B cell (primary cell): ENCODE measurements around the gene PBLD. TPM values are rescaled to one million over a fixed set of nuclear protein-coding genes. Genes with fewer than 3 reads are reported as not detected.
A peak's percentile ranks its signal among the peaks of the same experiment; 100 is the strongest.

ENCODE experiments used
- ATAC-seq: fragments of 200-7000 bp; cut with Tn5 transposase; one replicate; pipeline ENCODE4 v1.10.0; 2021; ENCODE audit warnings: low read depth, mild to moderate bottlenecking, moderate number of reproducible peaks, moderate library complexity
- CTCF ChIA-PET: fragments of 350-600 bp; sonication (Branson Sonifier 250); formaldehyde crosslinking; loops from one replicate; lab custom pipeline; 2021; ENCODE audit warnings: antibody characterized with exemption, inconsistent platforms; lab: Charles Lee
- POLR2A ChIA-PET: fragments of 350-600 bp; sonication (Branson Sonifier 250); formaldehyde crosslinking; loops from one replicate; lab custom pipeline; 2021; ENCODE audit warnings: antibody characterized with exemption; lab: Charles Lee
- DNase-seq: peaks from one replicate; pipeline ENCODE4 v3.0.0; 2013
- H2AFZ ChIP-seq: 2 replicates; pipeline ENCODE4 v1.6.1; 2012; ENCODE audit warnings: mild to moderate bottlenecking, low read depth, low read length; ENCODE audit not compliant: insufficient read depth, poor library complexity, severe bottlenecking
- H3K27ac ChIP-seq, 2 donors: 1 replicate in 1 of 2; 2 replicates in 1 of 2; pipeline ENCODE4 v1.5.1; 2012 to 2013; ENCODE audit warnings: low read length in 2 of 2, mild to moderate bottlenecking in 2 of 2, moderate library complexity in 1 of 2
- H3K27me3 ChIP-seq, 4 experiments: fragments of 200-600 bp in 1 of 4; sonication (generic) in 1 of 4; replicated peaks in 1 of 4; 1 replicate in 2 of 4; 2 replicates in 2 of 4; pipeline versions ENCODE4 v1.6.1 to v1.7.0; 2013 to 2016; ENCODE audit warnings: low read length in 3 of 4, mild to moderate bottlenecking in 2 of 4, mixed read lengths in 1 of 4, moderate library complexity in 1 of 4; ENCODE audit not compliant: insufficient read depth in 4 of 4, control insufficient read depth in 3 of 4; ENCODE audit errors: control extremely low read depth in 1 of 4
- H3K36me3 ChIP-seq, 2 experiments: replicated peaks in 1 of 2; 1 replicate in 1 of 2; 2 replicates in 1 of 2; pipeline versions ENCODE4 v1.6.1 to v1.7.1; 2013; ENCODE audit warnings: low read length in 1 of 2; ENCODE audit not compliant: insufficient read depth in 2 of 2, control insufficient read depth in 1 of 2; ENCODE audit errors: control extremely low read depth in 1 of 2, extremely low read depth in 1 of 2
- H3K4me1 ChIP-seq, 2 donors: fragments of 200-600 bp in 1 of 2; sonication (generic) in 1 of 2; 1 replicate in 1 of 2; 2 replicates in 1 of 2; pipeline versions ENCODE4 v1.5.1 to v1.6.1; 2013 to 2017; ENCODE audit warnings: low read length in 2 of 2; ENCODE audit not compliant: control insufficient read depth in 2 of 2, insufficient read depth in 2 of 2
- H3K4me2 ChIP-seq: replicated peaks from 2 replicates; pipeline ENCODE3; 2012; ENCODE audit warnings: mild to moderate bottlenecking, low read depth, low read length; ENCODE audit not compliant: poor library complexity, severe bottlenecking
- H3K4me3 ChIP-seq, 5 experiments: fragments of 200-600 bp in 1 of 5; sonication (generic) in 1 of 5; 1 replicate in 3 of 5; 2 replicates in 2 of 5; pipeline versions ENCODE4 v1.5.1 to v1.7.0; 2011 to 2016; ENCODE audit warnings: low read length in 4 of 5, mild to moderate bottlenecking in 4 of 5, low read depth in 2 of 5, control low read depth in 1 of 5, moderate library complexity in 1 of 5; ENCODE audit not compliant: insufficient read depth in 1 of 5; ENCODE audit errors: control extremely low read depth in 1 of 5, extremely low read depth in 1 of 5
- H3K79me2 ChIP-seq: fragments of 200-600 bp; sonication (generic); one replicate; pipeline ENCODE4 v1.6.0; 2016; ENCODE audit warnings: low read length; ENCODE audit not compliant: control insufficient read depth, insufficient read depth
- H3K9ac ChIP-seq: fragments of 200-600 bp; sonication (generic); 2 replicates; pipeline ENCODE4 v1.6.1; 2017; ENCODE audit warnings: mild to moderate bottlenecking, low read length, moderate library complexity
- H3K9me3 ChIP-seq, 3 donors: one replicate each; pipeline versions ENCODE4 v1.6.1 to v1.7.1; 2013; ENCODE audit warnings: low read length in 2 of 3; ENCODE audit not compliant: control insufficient read depth in 2 of 3, insufficient read depth in 1 of 3; ENCODE audit errors: control extremely low read depth in 1 of 3
- H4K20me1 ChIP-seq: 2 replicates; pipeline ENCODE4 v1.6.0; 2012; ENCODE audit warnings: mild to moderate bottlenecking, low read length; ENCODE audit not compliant: insufficient read depth, control insufficient read depth, poor library complexity, severe bottlenecking
- H3K27ac Mint-ChIP-seq: one replicate; pipeline ENCODE4 v1.8.0; 2021; ENCODE audit warnings: mixed read lengths
- H3K27me3 Mint-ChIP-seq: one replicate; pipeline ENCODE4 v1.8.0; 2021; ENCODE audit warnings: mixed read lengths
- H3K4me1 Mint-ChIP-seq: one replicate; pipeline ENCODE4 v1.8.0; 2021; ENCODE audit warnings: mixed read lengths
- H3K4me3 Mint-ChIP-seq: one replicate; pipeline ENCODE4 v1.8.0; 2021; ENCODE audit warnings: mixed read lengths
- H3K9me3 Mint-ChIP-seq: one replicate; pipeline ENCODE4 v1.8.0; 2022; ENCODE audit warnings: mixed read lengths; ENCODE audit not compliant: insufficient read depth
- EZH2 ChIP-seq: IDR thresholded peaks from 2 replicates; pipeline ENCODE4 v1.6.1; 2012; ENCODE audit warnings: borderline replicate concordance, low read depth, mild to moderate bottlenecking, moderate library complexity, low read length; ENCODE audit not compliant: insufficient read depth, poor library complexity, severe bottlenecking
- WGBS: methylation state at CpG from one replicate; pipeline ENCODE4 v1.1.5; 2013; ENCODE audit warnings: missing lambda C conversion rate; ENCODE audit not compliant: insufficient coverage; 5-methylcytosine and 5-hydroxymethylcytosine counted together
- intact Hi-C: fragments of 100-400 bp; cut with micrococcal nuclease; formaldehyde crosslinking; loops from one replicate; pipeline ENCODE4 v1.10.0; 2022
- polyA plus RNA-seq: library from polyadenylated mRNA; depleted of rRNA; stranded (reverse); fragments of >200 nt; gene quantifications from 2 replicates; pipeline ENCODE4 v1.2.3, GENCODE V29; 2012
- total RNA-seq, 2 donors: library from RNA; stranded (reverse); fragments of 120-200 nt in 1 of 2; gene quantifications; 1 replicate in 1 of 2; 2 replicates in 1 of 2; pipeline versions ENCODE4 v1.2.3 to v1.2.4, GENCODE V29; 2013 to 2022
- TF ChIP-seq, protein P1 (sequence below): fragments of 200-600 bp; IDR thresholded peaks from one replicate; pipeline ENCODE4 v1.8.0; 2022; ENCODE audit warnings: antibody characterized with exemption, mild to moderate bottlenecking

Gene PBLD
- total and polyA plus RNA-seq, 2 donors (not counting 1 experiment from before 2014, with no cell fraction given): 0.40 to 4.7 TPM

- peak overlapping the region; percentile 77 to 95 (median 90) for H3K4me3 ChIP-seq
- no peak for TF ChIP-seq EZH2
- TF ChIP-seq, protein P1, sequence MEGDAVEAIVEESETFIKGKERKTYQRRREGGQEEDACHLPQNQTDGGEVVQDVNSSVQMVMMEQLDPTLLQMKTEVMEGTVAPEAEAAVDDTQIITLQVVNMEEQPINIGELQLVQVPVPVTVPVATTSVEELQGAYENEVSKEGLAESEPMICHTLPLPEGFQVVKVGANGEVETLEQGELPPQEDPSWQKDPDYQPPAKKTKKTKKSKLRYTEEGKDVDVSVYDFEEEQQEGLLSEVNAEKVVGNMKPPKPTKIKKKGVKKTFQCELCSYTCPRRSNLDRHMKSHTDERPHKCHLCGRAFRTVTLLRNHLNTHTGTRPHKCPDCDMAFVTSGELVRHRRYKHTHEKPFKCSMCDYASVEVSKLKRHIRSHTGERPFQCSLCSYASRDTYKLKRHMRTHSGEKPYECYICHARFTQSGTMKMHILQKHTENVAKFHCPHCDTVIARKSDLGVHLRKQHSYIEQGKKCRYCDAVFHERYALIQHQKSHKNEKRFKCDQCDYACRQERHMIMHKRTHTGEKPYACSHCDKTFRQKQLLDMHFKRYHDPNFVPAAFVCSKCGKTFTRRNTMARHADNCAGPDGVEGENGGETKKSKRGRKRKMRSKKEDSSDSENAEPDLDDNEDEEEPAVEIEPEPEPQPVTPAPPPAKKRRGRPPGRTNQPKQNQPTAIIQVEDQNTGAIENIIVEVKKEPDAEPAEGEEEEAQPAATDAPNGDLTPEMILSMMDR: no peak
- H3K9me3 Mint-ChIP-seq: no peaks in the 10 kb centered on the region
- H3K4me1 Mint-ChIP-seq: peaks cover 67% of the 10 kb centered on the region
- ATAC-seq (no peak), DNase-seq (no peak)
- peaks cover 4 to 8% of the 10 kb centered on the region in 2 experiments for H3K36me3 ChIP-seq
- intact Hi-C loops: loop anchor here (2.0 to 5.0 kb wide), 6 partner anchors 15 to 1814 kb away; partner anchors contain the start of genes TYSND1 and VPS26A
- H3K27ac ChIP-seq: peak overlapping the region in 1 of 2 donors; percentile 93
- no peak overlapping the region for H2AFZ ChIP-seq
- peaks cover 69% of the 10 kb centered on the region for H3K79me2 ChIP-seq
- peak overlapping the region; percentile 79 for H3K4me2 ChIP-seq
- H3K4me3 Mint-ChIP-seq: peak overlapping the region; percentile 99
- ChIA-PET CTCF (interaction anchor here (0.6 to 6.6 kb wide), 5 partner anchors 9 to 121 kb away, joined by 3 to 51 read pairs (median 3); no protein-coding TSS in a partner anchor), POLR2A (interaction anchor here (0.5 to 2.4 kb wide), 3 partner anchors 73 to 611 kb away, joined by 5 to 10 read pairs (median 9); partner anchors contain the start of gene RUFY2)
- peak overlapping the region; percentile 97 for H3K9ac ChIP-seq
- H3K27me3 ChIP-seq: no peaks in the 10 kb centered on the region
- peaks cover 35 to 46% of the 10 kb centered on the region in 2 donors for H3K4me1 ChIP-seq
- peaks cover 50% of the 10 kb centered on the region for H4K20me1 ChIP-seq
- WGBS: no CpG with 5 or more reads among the region's 10 CpGs
- peak overlapping the region; percentile 100 for H3K27ac Mint-ChIP-seq
- H3K9me3 ChIP-seq: peaks cover 0 to 8% (median 0%) of the 10 kb centered on the region in 3 donors
- H3K27me3 Mint-ChIP-seq: no peaks in the 10 kb centered on the region
Observed at GRCh38 chr10:68333440-68334431, 1.0 kb upstream of the PBLD start.
